HEK293T (cell line): ENCODE results near the gene DUSP14.

Experiments
- BHLHE40 ChIP-seq: fragments of 450-650 bp; IDR thresholded peaks from 2 replicates; pipeline ENCODE4 v1.6.1; 2016; ENCODE audit warnings: mild to moderate bottlenecking, moderate library complexity, borderline replicate concordance
- CTBP1 ChIP-seq: fragments of 450-650 bp; IDR thresholded peaks from 2 replicates; pipeline ENCODE4 v1.6.1; 2016; ENCODE audit warnings: borderline replicate concordance
- ELF4 ChIP-seq: fragments of 450-650 bp; IDR thresholded peaks from 2 replicates; pipeline ENCODE4 v1.6.1; 2017; ENCODE audit warnings: antibody characterized with exemption
- FOXA1 ChIP-seq: fragments of 450-650 bp; IDR thresholded peaks from 2 replicates; pipeline ENCODE4 v1.6.1; 2016; ENCODE audit warnings: mild to moderate bottlenecking
- FOXK2 ChIP-seq: fragments of 450-650 bp; IDR thresholded peaks from 2 replicates; pipeline ENCODE4 v1.6.1; 2016; ENCODE audit warnings: mild to moderate bottlenecking
- FOXM1 ChIP-seq: fragments of 450-650 bp; IDR thresholded peaks from 2 replicates; pipeline ENCODE4 v1.6.1; 2017; ENCODE audit warnings: mild to moderate bottlenecking, borderline replicate concordance
- HDGF ChIP-seq: fragments of 450-650 bp; IDR thresholded peaks from 2 replicates; pipeline ENCODE4 v1.6.1; 2017; ENCODE audit warnings: antibody characterized with exemption, borderline replicate concordance
- L3MBTL2 ChIP-seq: fragments of 450-650 bp; conservative IDR thresholded peaks from 2 replicates; pipeline ENCODE4 v1.6.1; 2016; ENCODE audit warnings: mild to moderate bottlenecking
- LEF1 ChIP-seq: fragments of 450-650 bp; IDR thresholded peaks from 2 replicates; pipeline ENCODE4 v1.6.1; 2017; ENCODE audit warnings: mild to moderate bottlenecking, borderline replicate concordance
- NFRKB ChIP-seq: fragments of 450-650 bp; IDR thresholded peaks from 2 replicates; pipeline ENCODE4 v1.6.1; 2016; ENCODE audit warnings: mild to moderate bottlenecking, moderate library complexity
- PKNOX1 ChIP-seq: fragments of 450-650 bp; IDR thresholded peaks from 2 replicates; pipeline ENCODE4 v1.6.1; 2016
- SP1 ChIP-seq: fragments of 450-650 bp; IDR thresholded peaks from 2 replicates; pipeline ENCODE4 v1.6.1; 2017
- SUZ12 ChIP-seq: fragments of 450-650 bp; IDR thresholded peaks from 2 replicates; pipeline ENCODE4 v1.6.1; 2016; ENCODE audit warnings: mild to moderate bottlenecking
- TARDBP ChIP-seq: fragments of 450-650 bp; IDR thresholded peaks from 2 replicates; pipeline ENCODE4 v1.6.1; 2016

GRCh38 chr17:37558299-37558698 lies 68.6 kb downstream of the DUSP14 start:
- TF ChIP-seq NFRKB: no peak
- TF ChIP-seq BHLHE40: no peak
- no peak for TF ChIP-seq SP1
- TF ChIP-seq CTBP1: no peak
- no peak for TF ChIP-seq TARDBP
- no peak for TF ChIP-seq FOXM1
- TF ChIP-seq L3MBTL2: no peak
- no peak for TF ChIP-seq SUZ12
- TF ChIP-seq HDGF: no peak
- no peak for TF ChIP-seq PKNOX1
- TF ChIP-seq ELF4: no peak
- no peak for TF ChIP-seq FOXK2
- TF ChIP-seq FOXA1: no peak
- no peak for TF ChIP-seq LEF1
